Measurements from ENCODE around the gene TPSD1.

The TPSD1 gene

GRCh38 chr16:1215574-1216295, 40.1 kb upstream of the TPSD1 start:
- Histone ChIP-seq H3K27me3 (ENCODE audit: insufficient read depth, low read depth, severe bottlenecking) (no peaks in the 10 kb centered on the region), H3K36me3 (peaks cover 93% of the 10 kb centered on the region), H3K27ac (peak overlapping the region; percentile 40), H3K4me3 (ENCODE audit: low read depth, low read length) (no peak overlapping the region), H3K9me3 (ENCODE audit: severe bottlenecking) (no peaks in the 10 kb centered on the region)
- TF ChIP-seq CTCF (IDR thresholded peaks at IDR 0.05; ENCODE audit: low read depth, low read length) = no peak
- peak; percentile 72 for DNase-seq

- TF ChIP-seq CTCF (IDR thresholded peaks at IDR 0.05; ENCODE audit: low read depth, low read length) = no peak
- DNase-seq = no peak
- H3K36me3 ChIP-seq = peaks cover 93% of the 10 kb centered on the region
- H3K27me3 ChIP-seq (ENCODE audit: insufficient read depth, low read depth, severe bottlenecking) = no peaks in the 10 kb centered on the region
- no peak overlapping the region for H3K4me3 ChIP-seq (ENCODE audit: low read depth, low read length)
- H3K27ac ChIP-seq = peak overlapping the region; percentile 34
- no peaks in the 10 kb centered on the region for H3K9me3 ChIP-seq (ENCODE audit: severe bottlenecking)
Measured at GRCh38 chr16:1216296-1216619, 39.6 kb upstream of the TPSD1 start.

GRCh38 chr16:1216681-1217400, 39.0 kb upstream of the TPSD1 start:
- H3K27ac ChIP-seq = peak overlapping the region; percentile 34
- H3K36me3 ChIP-seq = peaks cover 93% of the 10 kb centered on the region
- no peak for DNase-seq
- H3K4me3 ChIP-seq (ENCODE audit: low read depth, low read length) = no peak overlapping the region
- H3K9me3 ChIP-seq (ENCODE audit: severe bottlenecking) = no peaks in the 10 kb centered on the region
- TF ChIP-seq CTCF (IDR thresholded peaks at IDR 0.05; ENCODE audit: low read depth, low read length) = no peak
- no peaks in the 10 kb centered on the region for H3K27me3 ChIP-seq (ENCODE audit: insufficient read depth, low read depth, severe bottlenecking)

GRCh38 chr16:1217526-1217925, 38.3 kb upstream of the TPSD1 start:
- H3K9me3 ChIP-seq (ENCODE audit: severe bottlenecking) = no peaks in the 10 kb centered on the region
- H3K27ac ChIP-seq = no peak overlapping the region
- H3K27me3 ChIP-seq (ENCODE audit: insufficient read depth, low read depth, severe bottlenecking) = no peaks in the 10 kb centered on the region
- no peak for TF ChIP-seq CTCF (IDR thresholded peaks at IDR 0.05; ENCODE audit: low read depth, low read length)
- no peak for DNase-seq
- peaks cover 93% of the 10 kb centered on the region for H3K36me3 ChIP-seq
- H3K4me3 ChIP-seq (ENCODE audit: low read depth, low read length) = no peak overlapping the region

GRCh38 chr16:1218061-1218929, 37.6 kb upstream of the TPSD1 start:
- no peak for TF ChIP-seq CTCF (IDR thresholded peaks at IDR 0.05; ENCODE audit: low read depth, low read length)
- Histone ChIP-seq H3K9me3 (ENCODE audit: severe bottlenecking) (no peaks in the 10 kb centered on the region), H3K4me3 (ENCODE audit: low read depth, low read length) (no peak overlapping the region), H3K27ac (no peak overlapping the region), H3K36me3 (peaks cover 88% of the 10 kb centered on the region), H3K27me3 (ENCODE audit: insufficient read depth, low read depth, severe bottlenecking) (no peaks in the 10 kb centered on the region)
- DNase-seq = no peak
